ENCODE measurements around the gene STAG2.
A peak's percentile ranks its signal among the peaks of the same experiment; 100 is the strongest.

STAG2 gene

GRCh38 chrX:123961268-123962005 is at the start of gene STAG2 (continued):
- TF ChIP-seq ZNF654 (tag by site-specific recombination; IDR thresholded peaks at IDR 0.05; ENCODE audit: low read depth) (no peak), ZNF2 (tag by site-specific recombination; IDR thresholded peaks at IDR 0.05) (no peak), YY2 (tag by site-specific recombination; IDR thresholded peaks at IDR 0.05) (peak; percentile 68), ZXDB (tag by site-specific recombination; IDR thresholded peaks at IDR 0.05) (peak; percentile 69), ZNF394 (tag by site-specific recombination; IDR thresholded peaks at IDR 0.05; ENCODE audit: borderline replicate concordance) (peak; percentile 59; the same call in 1 of the 2 replicates)

GRCh38 chrX:123917069-123917468 is 44.4 kb upstream of the STAG2 start:
- H3K27ac ChIP-seq (ENCODE audit: extremely low read depth, low read depth, low read length) = no peak overlapping the region
- POLR2A ChIA-PET = no interaction called here
- no peak for TF ChIP-seq ZNF792 (tag by site-specific recombination; IDR thresholded peaks at IDR 0.05)
- peak; percentile 76 for TF ChIP-seq SCRT2 (tag by site-specific recombination; IDR thresholded peaks at IDR 0.05)
- H3K36me3 ChIP-seq (ENCODE audit: control insufficient read depth in 2 of 2, insufficient read depth in 1 of 2, low read length in 2 of 2) = peaks cover 0 to 3% of the 10 kb centered on the region in 2 experiments; a peak in 1 of 3 replicates
- no peaks in the 10 kb centered on the region for H3K9me3 ChIP-seq (ENCODE audit: control insufficient read depth, insufficient read depth, low read depth, low read length)
- H3K4me3 ChIP-seq (ENCODE audit: low read depth, low read length) = no peak overlapping the region
- CTCF ChIA-PET = interaction anchor here (0.6 to 1.7 kb wide), 3 partner anchors 33 to 206 kb away, joined by 4 read pairs; no protein-coding TSS in a partner anchor
- H3K4me1 ChIP-seq (ENCODE audit: control insufficient read depth, insufficient read depth, low read length) = no peaks in the 10 kb centered on the region

- ChIA-PET CTCF (interaction anchor here (1.7 kb wide), 1 partner anchor 85 kb away, joined by 4 read pairs; no protein-coding TSS in a partner anchor), POLR2A (no interaction called here)
- H3K27ac ChIP-seq (ENCODE audit: extremely low read depth, low read depth, low read length) = no peak overlapping the region
- H3K9me3 ChIP-seq (ENCODE audit: control insufficient read depth, insufficient read depth, low read depth, low read length) = no peaks in the 10 kb centered on the region
- no peaks in the 10 kb centered on the region for H3K4me1 ChIP-seq (ENCODE audit: control insufficient read depth, insufficient read depth, low read length)
- H3K36me3 ChIP-seq (ENCODE audit: control insufficient read depth in 2 of 2, insufficient read depth in 1 of 2, low read length in 2 of 2) = no peaks in the 10 kb centered on the region
- no peak overlapping the region for H3K4me3 ChIP-seq (ENCODE audit: low read depth, low read length)
- no peak for TF ChIP-seq ZNF580 (tag by site-specific recombination; IDR thresholded peaks at IDR 0.05)
- TF ChIP-seq ZNF585B (tag by site-specific recombination; IDR thresholded peaks at IDR 0.05) = no peak
- TF ChIP-seq ZFHX2 (tag by site-specific recombination; conservative IDR thresholded peaks at IDR 0.05) = no peak
- no peak for TF ChIP-seq KLF16 (tag by site-specific recombination; IDR thresholded peaks at IDR 0.05)
- no peak for TF ChIP-seq ZNF548 (tag by site-specific recombination; IDR thresholded peaks at IDR 0.05)
- no peak for TF ChIP-seq ZBTB17 (tag by site-specific recombination; IDR thresholded peaks at IDR 0.05)
- no peak for TF ChIP-seq ZSCAN23 (tag by site-specific recombination; IDR thresholded peaks at IDR 0.05)
- no peak for TF ChIP-seq WT1 (tag by site-specific recombination; IDR thresholded peaks at IDR 0.05)
- no peak for TF ChIP-seq ZNF600 (tag by site-specific recombination; IDR thresholded peaks at IDR 0.05)
Measured at GRCh38 chrX:123918106-123918721, 43.3 kb upstream of the STAG2 start.

- ChIA-PET POLR2A (no interaction called here), CTCF (no interaction called here)
- no peak overlapping the region for H3K27ac ChIP-seq (ENCODE audit: extremely low read depth, low read depth, low read length)
- no peaks in the 10 kb centered on the region for H3K4me1 ChIP-seq (ENCODE audit: control insufficient read depth, insufficient read depth, low read length)
- no peaks in the 10 kb centered on the region for H3K36me3 ChIP-seq (ENCODE audit: control insufficient read depth in 2 of 2, insufficient read depth in 1 of 2, low read length in 2 of 2)
- H3K4me3 ChIP-seq (ENCODE audit: low read depth, low read length) = no peak overlapping the region
- H3K9me3 ChIP-seq (ENCODE audit: control insufficient read depth, insufficient read depth, low read depth, low read length) = no peaks in the 10 kb centered on the region
- TF ChIP-seq ZNF677 (tag by site-specific recombination; IDR thresholded peaks at IDR 0.05) (peak; percentile 77), PRDM1 (tag by site-specific recombination; IDR thresholded peaks at IDR 0.05) (no peak), ZNF623 (tag by site-specific recombination; IDR thresholded peaks at IDR 0.05) (no peak), BCL6B (tag by site-specific recombination; IDR thresholded peaks at IDR 0.05) (no peak), ZNF214 (tag by site-specific recombination; IDR thresholded peaks at IDR 0.05; ENCODE audit: borderline replicate concordance) (no peak), SP7 (tag by site-specific recombination; IDR thresholded peaks at IDR 0.05) (0 out of 2 replicates have a peak, but pooled peaks have one; percentile 38), ZFHX2 (tag by site-specific recombination; conservative IDR thresholded peaks at IDR 0.05) (no peak), PRDM6 (tag by site-specific recombination; IDR thresholded peaks at IDR 0.05) (0 out of 2 replicates have a peak, but pooled peaks have one; percentile 16), SP3 (tag by site-specific recombination; IDR thresholded peaks at IDR 0.05) (no peak), ZNF704 (tag by site-specific recombination; IDR thresholded peaks at IDR 0.05) (no peak), ZXDB (tag by site-specific recombination; IDR thresholded peaks at IDR 0.05) (no peak)
Measured at GRCh38 chrX:123920105-123920785, 41.3 kb upstream of the STAG2 start.

All from HEK293 (cell line).